Hepatocyte (in vitro differentiated cells): ENCODE results near the gene PLPP4.

Experiments
- CTCF ChIP-seq: fragments of 200-600 bp; sonication (generic); IDR thresholded peaks from 2 replicates; pipeline ENCODE4 v1.5.1; 2016; ENCODE audit warnings: antibody characterized with exemption, mild to moderate bottlenecking; ENCODE audit not compliant: poor library complexity
- EZH2 ChIP-seq: fragments of 200-600 bp; sonication (generic); IDR thresholded peaks from 2 replicates; pipeline ENCODE4 v1.6.1; 2016; ENCODE audit warnings: antibody characterized with exemption, mild to moderate bottlenecking, borderline replicate concordance
- EZH2phosphoT487 ChIP-seq: fragments of 200-600 bp; sonication (generic); IDR thresholded peaks from one replicate; pipeline ENCODE4 v1.6.1; 2018; ENCODE audit warnings: antibody characterized with exemption, mild to moderate bottlenecking, low read depth, moderate library complexity; ENCODE audit not compliant: unreplicated experiment, severe bottlenecking

- TF ChIP-seq CTCF (no peak), EZH2 (no peak), EZH2phosphoT487 (no peak)
Measured at GRCh38 chr10:120597902-120598301, 140.9 kb downstream of the PLPP4 start.
